ENCODE results near the gene CERS6.

GRCh38 chr2:168562971-168563370 lies 106.9 kb downstream of the CERS6 start:
- TF ChIP-seq POLR2AphosphoS5 (IDR thresholded peaks at IDR 0.05; ENCODE audit: borderline replicate concordance, low read depth, low read length) = no peak
- TF ChIP-seq EZH2 (IDR thresholded peaks at IDR 0.05) = no peak
- TF ChIP-seq FOXP2 (optimal IDR thresholded peaks at IDR 0.05; ENCODE audit: control extremely low read depth, extremely low read length, insufficient read depth) = no peak

All from SK-N-MC (cell line).